Upper lobe of left lung (tissue), 4 donors: ENCODE data around the gene PPFIA2.

Experiments
- CTCF ChIP-seq, 6 experiments: fragments of 450-650 bp in 4 of 6; fragments of 200-600 bp in 2 of 6; sonication (generic) in 2 of 6; IDR thresholded peaks; one replicate each; pipeline ENCODE4 v1.5.1; 2016 to 2019; ENCODE audit warnings: antibody characterized with exemption in 6 of 6
- EP300 ChIP-seq, 4 donors: sonication (generic); formaldehyde crosslinking; IDR thresholded peaks; one replicate each; pipeline ENCODE4 v1.5.1; 2017; ENCODE audit warnings: antibody characterized with exemption in 4 of 4, control low read depth in 2 of 4
- POLR2A ChIP-seq, 4 donors: fragments of 450-650 bp; IDR thresholded peaks; one replicate each; pipeline ENCODE4 v1.5.1; 2016 to 2017; ENCODE audit warnings: antibody characterized with exemption in 4 of 4, mild to moderate bottlenecking in 2 of 4

- TF ChIP-seq CTCF (IDR thresholded peaks at IDR 0.05) = no peak
- no peak for TF ChIP-seq POLR2A (IDR thresholded peaks at IDR 0.05)
- no peak for TF ChIP-seq EP300 (IDR thresholded peaks at IDR 0.05)
Measured at GRCh38 chr12:81617915-81618314, 141.2 kb downstream of the PPFIA2 start.
